Measurements from ENCODE around the gene FBXO44.

Gene FBXO44

DNA sequence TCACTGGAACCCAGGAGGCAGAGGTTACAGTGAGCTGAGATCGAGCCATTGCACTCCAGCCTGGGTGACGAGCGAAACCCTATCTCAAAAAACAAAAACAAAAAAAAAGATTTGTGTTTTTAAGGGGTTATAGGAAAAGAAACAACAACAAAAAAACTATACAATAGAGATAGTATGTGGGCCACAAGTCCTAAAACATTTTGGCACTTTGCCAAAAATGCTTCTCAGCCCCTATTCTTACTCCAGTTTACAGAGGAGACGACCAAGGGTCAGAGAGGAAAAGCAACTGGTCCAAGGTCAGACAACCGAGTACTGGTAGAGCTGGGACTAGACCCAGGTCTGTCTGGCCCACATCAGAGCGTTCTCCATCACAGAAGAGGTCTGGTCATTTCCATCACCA is 3.0 kb downstream of the FBXO44 start:
- DNase-seq (ENCODE audit: low read depth in 2 of 2, low spot score in 1 of 2), result no peak

DNA sequence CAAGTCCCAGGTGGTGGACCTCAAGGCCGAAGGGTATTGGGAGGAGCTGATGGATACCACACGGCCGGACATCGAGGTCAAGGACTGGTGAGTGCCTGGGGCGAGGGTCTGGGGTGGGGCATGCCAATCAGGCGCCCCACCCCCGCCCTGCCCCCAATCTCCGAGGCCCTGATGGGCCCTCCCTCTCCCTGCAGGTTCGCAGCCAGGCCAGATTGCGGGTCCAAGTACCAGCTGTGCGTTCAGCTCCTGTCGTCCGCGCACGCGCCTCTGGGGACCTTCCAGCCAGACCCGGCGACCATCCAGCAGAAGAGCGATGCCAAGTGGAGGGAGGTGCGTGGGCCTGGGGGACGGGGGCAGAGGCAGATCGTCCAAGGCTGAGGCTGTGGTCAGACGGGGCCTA is 3.9 kb downstream of the FBXO44 start:
- no peak for DNase-seq (ENCODE audit: low read depth in 2 of 2, low spot score in 1 of 2)

DNA sequence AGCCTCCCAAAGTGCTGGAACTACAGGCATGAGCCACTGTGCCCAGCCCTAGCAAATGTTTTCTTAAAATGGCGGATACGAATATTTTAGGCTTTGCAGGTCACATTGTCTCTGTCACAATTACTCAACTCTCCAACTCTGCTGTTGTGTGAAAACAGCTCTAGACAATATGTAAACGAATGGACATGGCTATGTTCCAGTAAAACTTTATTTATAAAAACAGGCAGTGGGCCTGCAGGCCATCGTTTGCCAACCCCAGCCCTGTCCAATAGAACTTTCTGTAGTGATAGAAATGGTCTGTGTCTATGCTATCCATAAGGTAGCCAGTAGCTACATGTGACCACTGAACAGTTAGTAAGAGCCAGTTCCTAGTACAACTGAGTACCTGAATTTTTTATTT is 5.1 kb downstream of the FBXO44 start:
- no peak for DNase-seq (ENCODE audit: low read depth in 2 of 2, low spot score in 1 of 2)

DNA sequence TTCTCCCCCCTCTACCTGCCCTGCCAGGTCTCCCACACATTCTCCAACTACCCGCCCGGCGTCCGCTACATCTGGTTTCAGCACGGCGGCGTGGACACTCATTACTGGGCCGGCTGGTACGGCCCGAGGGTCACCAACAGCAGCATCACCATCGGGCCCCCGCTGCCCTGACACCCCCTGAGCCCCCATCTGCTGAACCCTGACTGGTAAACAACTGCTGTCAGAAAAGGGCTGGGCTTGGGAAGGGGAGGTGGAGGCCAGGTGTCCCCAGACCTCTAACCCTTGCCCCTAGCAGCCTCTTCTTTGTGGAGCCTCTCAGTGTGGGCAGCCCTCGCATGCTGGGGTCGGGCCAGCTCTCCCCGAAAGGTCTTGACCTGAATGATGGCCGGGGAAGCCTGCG is 6.4 kb downstream of the FBXO44 start:
- DNase-seq (ENCODE audit: low read depth in 2 of 2, low spot score in 1 of 2), result no peak

DNA sequence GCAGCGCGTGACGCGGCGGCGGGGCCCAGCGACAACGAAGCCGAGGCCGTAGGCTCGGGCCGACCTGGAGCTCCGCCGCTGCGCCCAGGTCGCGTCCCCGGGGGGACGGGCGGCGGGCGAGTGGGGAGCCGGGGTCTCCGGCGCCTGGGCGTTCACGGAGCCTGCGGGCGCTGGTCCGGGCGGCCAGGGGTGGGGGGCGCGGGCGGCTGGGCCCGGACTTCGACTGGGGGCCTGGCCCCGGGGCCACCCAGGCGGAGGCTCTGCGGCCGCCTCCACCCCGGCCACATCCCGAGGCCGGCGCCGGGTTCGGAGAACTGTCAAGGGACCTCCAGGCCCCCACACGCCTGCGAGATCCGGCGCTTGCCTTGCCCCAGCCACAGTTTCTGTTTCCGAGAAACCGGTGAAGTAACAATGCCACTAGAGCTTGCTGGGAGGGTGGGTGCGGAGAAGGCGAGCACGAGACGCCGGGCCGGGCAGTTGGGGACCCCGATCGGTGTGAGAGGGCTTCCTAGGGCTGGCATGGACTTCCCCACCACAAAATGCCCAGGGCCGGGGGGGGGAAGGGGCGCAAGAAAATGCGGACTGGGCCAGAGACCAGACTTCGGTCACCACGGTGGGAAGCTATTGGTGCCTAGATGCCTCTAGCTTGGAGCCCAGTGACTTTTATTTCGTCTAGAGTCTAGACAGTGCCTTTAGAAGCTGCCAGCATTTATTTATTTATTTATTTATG is 9.8 kb downstream of the FBXO44 start:
- DNase-seq (ENCODE audit: low read depth in 2 of 2, low spot score in 1 of 2), result peak; percentile 41 to 48

DNA sequence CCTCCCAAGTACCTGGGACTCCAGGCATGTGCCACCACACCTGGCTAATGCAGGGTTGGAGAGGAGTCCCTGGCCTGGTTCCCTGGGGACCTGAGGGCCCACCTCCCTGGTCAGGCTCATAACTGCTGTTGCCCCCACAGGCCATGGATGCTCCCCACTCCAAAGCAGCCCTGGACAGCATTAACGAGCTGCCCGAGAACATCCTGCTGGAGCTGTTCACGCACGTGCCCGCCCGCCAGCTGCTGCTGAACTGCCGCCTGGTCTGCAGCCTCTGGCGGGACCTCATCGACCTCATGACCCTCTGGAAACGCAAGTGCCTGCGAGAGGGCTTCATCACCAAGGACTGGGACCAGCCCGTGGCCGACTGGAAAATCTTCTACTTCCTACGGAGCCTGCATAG is 13.8 kb downstream of the FBXO44 start:
- no peak for DNase-seq (ENCODE audit: low read depth in 2 of 2, low spot score in 1 of 2)

DNA sequence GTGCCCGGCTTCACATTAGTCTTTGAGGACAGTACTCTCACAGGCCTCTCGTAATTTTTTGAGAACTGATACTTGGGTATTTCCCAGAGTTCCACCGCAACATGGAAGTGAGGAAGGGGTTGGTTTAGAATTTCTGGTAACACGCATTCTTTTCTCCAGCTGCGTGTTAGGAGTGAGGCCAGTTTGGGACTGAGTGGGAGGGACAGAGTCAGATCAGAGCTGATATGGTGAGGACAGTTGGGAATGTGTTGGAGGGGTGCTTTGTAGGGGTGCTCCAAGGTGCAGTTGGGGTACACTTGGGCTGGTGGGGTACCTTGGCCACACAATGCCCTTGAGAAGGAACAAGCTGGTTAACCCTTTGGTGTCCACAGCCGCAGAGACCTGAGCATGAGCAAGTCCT is 16.1 kb downstream of the FBXO44 start:
- DNase-seq (ENCODE audit: low read depth in 2 of 2, low spot score in 1 of 2), result no peak

DNA sequence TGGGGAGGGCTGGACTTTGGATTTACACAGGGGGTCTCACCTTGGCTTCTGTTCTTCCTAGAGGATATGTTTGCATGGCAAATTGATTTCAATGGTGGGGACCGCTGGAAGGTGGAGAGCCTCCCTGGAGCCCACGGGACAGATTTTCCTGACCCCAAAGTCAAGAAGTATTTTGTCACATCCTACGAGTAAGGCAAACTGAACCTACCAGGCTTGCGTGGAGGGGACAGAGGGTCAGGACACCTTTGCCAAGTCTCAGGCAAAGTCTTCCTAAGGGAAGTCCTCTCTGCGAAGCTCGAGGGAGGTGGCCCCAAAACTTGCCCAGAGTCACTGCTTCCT is 16.5 kb downstream of the FBXO44 start:
- no peak for DNase-seq (ENCODE audit: low read depth in 2 of 2, low spot score in 1 of 2)

DNA sequence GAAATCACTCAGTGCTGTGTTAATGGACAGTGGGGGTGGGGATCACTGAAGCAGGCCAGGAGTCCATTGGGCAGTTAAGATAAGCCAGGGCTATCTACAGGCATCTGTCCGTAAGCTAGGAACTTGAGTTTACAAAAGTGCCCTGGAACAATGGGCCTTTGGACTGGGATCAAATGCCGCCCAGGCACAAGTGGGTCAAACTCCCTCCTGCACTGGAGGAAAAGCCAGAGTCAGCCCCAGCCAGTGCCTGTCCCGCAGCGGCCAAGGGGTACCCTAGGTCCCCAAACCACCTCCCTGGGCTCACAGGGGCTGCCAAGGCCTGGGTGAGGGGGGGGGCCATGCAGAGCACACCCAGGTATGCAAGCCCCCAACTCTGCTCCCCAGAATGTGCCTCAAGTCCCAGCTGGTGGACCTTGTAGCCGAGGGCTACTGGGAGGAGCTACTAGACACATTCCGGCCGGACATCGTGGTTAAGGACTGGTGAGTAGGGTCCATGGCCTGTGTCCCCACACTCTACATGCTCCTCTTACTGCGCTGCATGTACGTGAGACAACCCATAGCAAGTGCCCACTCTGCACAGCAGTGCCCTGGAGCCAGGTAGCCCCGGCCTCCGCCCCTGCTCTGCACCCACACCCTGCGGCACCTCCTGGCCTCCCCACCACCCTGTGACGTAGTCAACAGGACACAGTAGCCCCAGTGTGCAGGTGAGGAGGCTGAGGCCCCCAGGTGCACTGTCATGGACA is 17.0 kb downstream of the FBXO44 start:
- DNase-seq (ENCODE audit: low read depth in 2 of 2, low spot score in 1 of 2), result no peak

DNA sequence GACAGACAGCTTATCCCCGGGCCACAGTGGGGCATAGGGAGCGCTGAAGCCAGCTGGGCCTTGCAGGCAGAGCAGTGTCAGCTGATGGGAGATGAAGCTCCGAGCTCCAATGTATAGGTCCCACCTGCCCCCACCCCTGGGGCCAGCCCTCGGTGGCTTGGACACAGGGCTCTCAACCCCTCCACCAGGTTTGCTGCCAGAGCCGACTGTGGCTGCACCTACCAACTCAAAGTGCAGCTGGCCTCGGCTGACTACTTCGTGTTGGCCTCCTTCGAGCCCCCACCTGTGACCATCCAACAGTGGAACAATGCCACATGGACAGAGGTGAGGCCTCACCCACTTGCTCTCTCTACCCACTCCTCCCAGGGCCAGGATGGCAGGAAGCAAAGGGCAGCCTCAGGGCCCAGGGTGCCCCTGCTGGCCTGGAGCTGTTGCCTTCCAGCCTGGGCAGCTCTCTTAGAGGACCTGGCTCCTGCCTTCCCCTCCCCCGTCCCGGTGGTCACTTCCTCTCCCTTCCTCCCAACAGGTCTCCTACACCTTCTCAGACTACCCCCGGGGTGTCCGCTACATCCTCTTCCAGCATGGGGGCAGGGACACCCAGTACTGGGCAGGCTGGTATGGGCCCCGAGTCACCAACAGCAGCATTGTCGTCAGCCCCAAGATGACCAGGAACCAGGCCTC is 18.6 kb downstream of the FBXO44 start:
- DNase-seq (ENCODE audit: low read depth in 2 of 2, low spot score in 1 of 2), result no peak

DNA sequence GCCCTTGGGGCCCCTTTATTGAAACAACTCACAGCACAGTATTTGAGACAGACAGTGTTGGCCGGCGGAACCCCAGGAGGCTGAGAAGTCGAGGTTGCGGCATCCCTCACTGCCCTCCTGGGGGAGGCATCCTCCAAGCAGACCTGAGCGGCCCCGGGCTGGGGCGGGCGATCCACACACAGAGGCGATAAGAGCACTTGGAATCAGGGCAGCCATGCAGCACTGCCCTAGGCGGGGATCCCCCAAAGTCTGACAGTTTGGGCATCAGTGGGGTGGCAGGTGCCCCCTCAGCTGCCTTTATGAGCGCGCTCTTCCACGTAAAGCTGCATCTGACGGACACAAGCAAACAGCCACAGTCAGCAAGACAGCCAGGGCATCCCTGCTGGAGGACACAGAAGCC is 19.8 kb downstream of the FBXO44 start:
- DNase-seq (ENCODE audit: low read depth in 2 of 2, low spot score in 1 of 2), result no peak

DNA sequence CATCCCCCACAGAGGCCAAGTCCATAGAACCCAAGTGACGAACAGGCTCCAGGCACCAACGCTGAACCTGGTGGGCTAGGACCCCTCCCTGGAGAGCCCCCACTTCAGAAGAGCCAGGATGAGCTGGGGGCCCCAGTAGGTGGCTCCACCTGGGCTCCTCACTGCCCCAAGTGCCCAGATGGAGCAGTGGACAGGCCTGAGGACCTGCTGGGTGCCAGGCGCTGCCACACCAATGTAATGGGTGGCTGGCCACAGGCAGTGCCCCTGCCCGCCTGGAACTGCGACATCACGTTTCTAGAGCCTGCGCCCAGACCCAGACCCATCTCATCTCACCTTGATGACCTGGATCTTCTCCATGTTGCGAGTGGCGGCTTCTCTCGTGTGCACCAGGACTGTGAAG is 20.6 kb downstream of the FBXO44 start:
- DNase-seq (ENCODE audit: low read depth in 2 of 2, low spot score in 1 of 2), result no peak

DNA sequence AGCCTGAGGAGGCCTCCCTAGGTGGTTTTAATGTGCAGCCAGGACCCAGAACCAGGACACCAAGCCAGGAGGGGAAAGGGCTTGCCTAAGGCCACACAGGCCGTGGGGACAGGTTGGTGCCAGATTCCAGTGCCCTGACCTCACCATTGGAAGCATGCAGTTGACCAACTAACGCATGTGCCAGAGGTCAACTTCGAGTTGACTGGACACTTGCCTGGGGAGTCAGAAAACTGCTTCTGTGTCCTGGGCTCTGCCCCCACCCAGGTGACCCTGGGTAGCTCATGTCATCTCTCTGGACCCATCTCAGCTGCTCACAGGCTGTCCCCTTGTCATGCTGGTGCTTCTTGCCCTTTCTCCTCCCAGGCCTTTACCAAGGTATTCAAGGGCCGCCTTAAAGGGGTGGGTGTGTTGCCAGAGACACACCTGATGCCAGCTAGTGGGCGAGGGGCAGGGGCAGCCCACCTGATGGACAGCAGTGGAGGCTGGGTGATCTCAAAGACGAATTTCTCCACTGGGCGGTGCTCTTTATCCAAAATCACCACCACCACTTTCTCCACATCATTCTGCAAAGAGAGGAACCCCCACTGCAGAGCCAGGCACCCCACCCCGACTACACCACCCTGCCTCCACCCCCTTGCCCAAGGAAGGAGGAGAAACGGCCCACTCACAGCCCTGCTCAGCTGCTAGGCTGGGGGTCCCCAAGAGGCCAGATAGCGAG is 21.9 kb downstream of the FBXO44 start:
- no peak for DNase-seq (ENCODE audit: low read depth in 2 of 2, low spot score in 1 of 2)

DNA sequence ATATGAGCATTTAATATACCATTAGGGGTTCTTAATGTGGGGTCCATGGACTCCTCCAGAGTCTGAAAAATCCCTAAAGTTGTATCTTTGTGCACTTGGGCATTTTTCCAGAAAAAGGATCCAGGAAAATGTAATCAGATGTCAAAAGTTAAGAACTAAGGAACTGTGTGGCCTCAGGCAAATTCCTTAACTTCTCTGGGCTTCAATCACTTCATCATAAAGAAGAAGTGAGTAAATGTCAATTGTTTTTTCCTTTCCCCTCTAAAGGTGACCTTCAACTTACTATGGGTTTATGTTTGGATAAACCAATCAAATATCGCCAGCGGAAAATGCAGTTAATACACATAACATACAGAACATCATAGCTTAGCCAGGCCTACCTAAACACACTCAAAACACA is 23.8 kb downstream of the FBXO44 start:
- no peak for DNase-seq (ENCODE audit: low read depth in 2 of 2, low spot score in 1 of 2)

DNA sequence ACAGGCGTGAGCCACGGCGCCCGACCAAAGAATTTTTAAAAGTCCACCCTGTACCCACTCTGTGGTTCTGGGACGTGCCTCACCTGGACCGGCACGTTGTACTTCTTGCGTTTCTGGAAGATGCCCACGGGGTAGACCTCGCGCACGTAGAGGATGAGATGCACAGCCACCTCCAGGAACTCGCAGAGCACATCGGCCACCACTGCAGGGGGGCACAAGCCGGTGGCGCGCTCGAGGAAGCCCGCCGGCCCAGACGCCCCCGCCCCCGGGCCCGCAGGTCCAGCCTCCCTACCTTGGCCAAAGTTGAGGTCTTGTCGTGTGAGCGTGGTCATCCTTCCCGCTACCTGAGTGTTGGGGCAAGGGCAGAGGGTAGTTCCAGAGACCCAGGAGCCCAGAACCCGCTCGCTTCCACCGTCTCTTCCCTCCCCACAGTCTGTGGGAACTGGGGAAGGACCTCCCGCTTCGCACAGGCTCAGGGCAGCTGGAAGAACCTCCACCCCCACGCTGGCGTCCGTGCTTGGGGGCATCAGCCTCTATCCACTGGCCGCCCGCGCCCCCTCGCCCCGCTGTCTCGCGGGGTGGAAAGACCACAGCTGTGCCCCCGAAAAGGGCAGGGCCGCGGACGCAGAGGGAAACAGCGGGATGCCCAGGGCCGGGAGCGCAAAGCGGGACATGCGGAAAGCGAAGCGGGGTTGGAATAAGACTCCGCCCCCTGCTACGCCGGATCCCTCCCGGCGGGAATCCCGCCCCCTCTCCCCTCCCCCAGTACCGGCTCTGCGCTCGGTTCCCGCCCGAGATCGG is 25.8 kb downstream of the FBXO44 start:
- DNase-seq (ENCODE audit: low read depth in 2 of 2, low spot score in 1 of 2), result no peak

DNA sequence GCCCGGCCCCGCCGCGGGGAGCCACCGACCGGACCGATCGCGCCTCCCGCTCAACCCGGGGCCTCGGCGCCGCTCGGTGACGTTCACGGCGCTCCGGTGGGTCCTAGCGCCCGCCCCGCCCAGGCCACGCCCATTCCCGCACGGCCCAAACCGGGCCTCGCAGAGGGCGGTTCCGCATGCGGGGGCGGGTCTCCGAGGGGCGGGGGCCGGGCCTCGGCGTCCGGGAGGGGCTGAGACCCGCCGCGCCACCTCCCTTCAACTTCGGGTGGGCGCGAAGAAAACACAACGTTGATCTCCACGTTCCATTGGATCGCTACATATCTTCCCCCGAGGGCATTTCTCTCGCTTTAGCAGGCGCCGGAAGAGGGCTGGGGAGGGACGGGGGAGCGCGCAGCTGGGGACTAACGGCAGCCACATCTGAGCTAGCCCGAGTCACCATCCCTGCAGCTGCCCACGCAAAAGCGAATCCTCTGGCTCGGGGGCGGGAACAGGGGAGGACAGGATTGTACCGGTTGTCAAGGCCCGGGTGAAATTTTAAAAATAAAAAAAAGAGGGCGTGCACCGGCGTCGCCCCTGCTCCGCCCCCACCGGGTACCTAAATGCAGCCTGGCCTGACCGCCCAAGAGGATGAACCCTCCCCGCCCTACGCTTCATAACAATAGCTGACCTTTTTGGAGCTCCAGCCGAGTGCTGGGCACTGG is 26.5 kb downstream of the FBXO44 start, which contains the start of gene MAD2L2:
Gene MAD2L2, minus strand, starts transcription at position 78 of the 701 bp plus-strand sequence. CDS start 547 bp downstream, outside the sequence.
- peak; percentile 72 to 81 for DNase-seq (ENCODE audit: low read depth in 2 of 2, low spot score in 1 of 2)

DNA sequence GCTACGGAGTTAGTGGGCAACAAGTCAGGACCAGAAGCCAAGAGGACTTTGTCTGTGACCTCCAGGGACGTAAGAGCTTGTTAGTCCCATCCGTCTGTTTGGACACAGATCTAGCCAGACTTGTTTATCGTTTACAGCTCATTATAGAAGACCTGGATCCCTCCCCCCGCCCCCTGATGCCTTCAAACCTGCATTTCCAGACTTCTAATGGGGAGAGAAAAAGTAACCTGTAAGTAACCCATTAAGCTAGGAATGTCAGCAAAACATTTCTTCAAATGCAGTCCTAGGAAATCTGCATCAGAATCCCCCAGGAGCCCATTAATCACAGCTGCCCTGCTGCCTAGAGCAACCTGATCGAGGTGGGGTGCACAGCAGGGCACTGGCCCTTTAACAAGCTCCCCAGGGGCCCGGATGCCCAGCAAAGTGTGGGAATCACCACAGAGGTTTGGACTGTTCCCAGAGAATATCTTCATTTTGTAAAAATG is 27.7 kb downstream of the FBXO44 start:
- DNase-seq (ENCODE audit: low read depth in 2 of 2, low spot score in 1 of 2), result no peak

DNA sequence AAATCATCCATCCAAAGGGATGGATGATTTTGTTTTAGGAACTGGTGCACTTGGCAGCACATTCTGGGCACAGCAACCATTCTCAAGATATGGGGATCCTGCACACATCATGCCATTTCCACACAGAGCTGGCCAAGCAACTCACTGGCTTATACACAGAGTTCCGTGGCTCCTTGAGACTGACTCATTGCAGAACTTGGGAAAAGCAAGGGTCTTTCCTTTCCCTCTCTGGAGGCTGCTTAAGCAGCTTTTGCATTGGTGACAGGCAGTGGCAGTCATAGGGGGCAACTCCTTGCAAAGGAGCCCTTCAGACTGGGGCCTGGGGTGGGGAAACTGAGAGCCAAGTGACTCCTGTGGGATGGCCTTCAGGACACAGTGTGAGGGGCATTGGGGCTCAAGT is 28.1 kb downstream of the FBXO44 start:
- DNase-seq (ENCODE audit: low read depth in 2 of 2, low spot score in 1 of 2), result no peak

DNA sequence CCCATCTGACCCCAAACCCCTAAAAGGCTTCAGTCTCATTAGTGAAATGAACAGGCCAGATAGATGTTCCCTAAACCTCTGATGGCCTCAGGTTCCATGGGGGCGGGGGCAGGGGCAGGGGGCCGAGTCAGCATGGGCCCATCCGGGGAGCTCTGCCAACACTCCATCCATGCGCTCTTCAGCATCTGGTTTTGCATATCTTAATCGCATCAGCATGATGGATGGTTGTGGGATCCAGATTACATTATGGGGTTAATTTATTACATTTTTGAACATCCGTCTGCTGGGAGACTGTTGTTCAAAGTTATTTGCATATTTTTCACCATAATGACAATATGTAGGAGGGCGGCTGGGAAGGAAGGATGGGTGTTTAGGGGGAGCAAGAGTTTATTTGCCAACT is 29.4 kb downstream of the FBXO44 start:
- DNase-seq (ENCODE audit: low read depth in 2 of 2, low spot score in 1 of 2), result no peak

DNA sequence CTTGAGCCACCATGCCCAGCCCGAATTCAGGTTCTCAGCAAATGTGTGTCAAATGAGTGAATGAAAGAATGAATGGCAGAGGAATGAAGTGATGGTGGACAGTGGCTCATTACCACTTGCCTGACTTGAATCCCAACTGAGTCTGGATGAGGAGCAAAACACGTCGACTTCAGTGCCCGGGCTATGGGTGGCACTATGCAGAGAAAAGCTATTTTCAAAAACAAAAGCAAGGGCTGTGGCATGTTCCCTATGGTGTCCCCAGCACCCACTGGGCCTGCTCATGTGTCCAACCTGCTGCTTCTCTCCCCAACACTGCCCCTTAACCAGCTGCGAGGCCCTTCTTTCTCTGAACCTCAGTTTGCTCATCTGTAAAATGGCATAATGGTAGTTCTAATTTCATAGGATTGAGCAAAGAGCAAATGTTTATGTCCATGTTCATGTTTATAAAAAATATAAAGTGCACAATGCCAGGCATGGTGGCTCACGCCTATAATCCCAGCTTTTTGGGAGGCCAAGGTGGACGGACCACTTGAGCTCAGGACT is 30.6 kb downstream of the FBXO44 start:
- no peak for DNase-seq (ENCODE audit: low read depth in 2 of 2, low spot score in 1 of 2)
